ENCODE data around the gene KRTAP5-7.

- TF ChIP-seq, protein P1, sequence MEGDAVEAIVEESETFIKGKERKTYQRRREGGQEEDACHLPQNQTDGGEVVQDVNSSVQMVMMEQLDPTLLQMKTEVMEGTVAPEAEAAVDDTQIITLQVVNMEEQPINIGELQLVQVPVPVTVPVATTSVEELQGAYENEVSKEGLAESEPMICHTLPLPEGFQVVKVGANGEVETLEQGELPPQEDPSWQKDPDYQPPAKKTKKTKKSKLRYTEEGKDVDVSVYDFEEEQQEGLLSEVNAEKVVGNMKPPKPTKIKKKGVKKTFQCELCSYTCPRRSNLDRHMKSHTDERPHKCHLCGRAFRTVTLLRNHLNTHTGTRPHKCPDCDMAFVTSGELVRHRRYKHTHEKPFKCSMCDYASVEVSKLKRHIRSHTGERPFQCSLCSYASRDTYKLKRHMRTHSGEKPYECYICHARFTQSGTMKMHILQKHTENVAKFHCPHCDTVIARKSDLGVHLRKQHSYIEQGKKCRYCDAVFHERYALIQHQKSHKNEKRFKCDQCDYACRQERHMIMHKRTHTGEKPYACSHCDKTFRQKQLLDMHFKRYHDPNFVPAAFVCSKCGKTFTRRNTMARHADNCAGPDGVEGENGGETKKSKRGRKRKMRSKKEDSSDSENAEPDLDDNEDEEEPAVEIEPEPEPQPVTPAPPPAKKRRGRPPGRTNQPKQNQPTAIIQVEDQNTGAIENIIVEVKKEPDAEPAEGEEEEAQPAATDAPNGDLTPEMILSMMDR (IDR thresholded peaks at IDR 0.05) = no peak
- TF ChIP-seq EZH2phosphoT487 (IDR thresholded peaks at IDR 0.05) = no peak
These were observed 11.6 kb downstream of the KRTAP5-7 start for GRCh38 chr11:71538666-71538990.
